GM12801 (cell line): ENCODE results near the gene NOX5.

Experiments used
- TF ChIP-seq, protein P1 (sequence below): IDR thresholded peaks from one replicate; pipeline ENCODE4 v1.5.1; 2011; ENCODE audit warnings: control low read depth; ENCODE audit not compliant: insufficient read length; ENCODE audit errors: extremely low read depth

Gene NOX5

DNA sequence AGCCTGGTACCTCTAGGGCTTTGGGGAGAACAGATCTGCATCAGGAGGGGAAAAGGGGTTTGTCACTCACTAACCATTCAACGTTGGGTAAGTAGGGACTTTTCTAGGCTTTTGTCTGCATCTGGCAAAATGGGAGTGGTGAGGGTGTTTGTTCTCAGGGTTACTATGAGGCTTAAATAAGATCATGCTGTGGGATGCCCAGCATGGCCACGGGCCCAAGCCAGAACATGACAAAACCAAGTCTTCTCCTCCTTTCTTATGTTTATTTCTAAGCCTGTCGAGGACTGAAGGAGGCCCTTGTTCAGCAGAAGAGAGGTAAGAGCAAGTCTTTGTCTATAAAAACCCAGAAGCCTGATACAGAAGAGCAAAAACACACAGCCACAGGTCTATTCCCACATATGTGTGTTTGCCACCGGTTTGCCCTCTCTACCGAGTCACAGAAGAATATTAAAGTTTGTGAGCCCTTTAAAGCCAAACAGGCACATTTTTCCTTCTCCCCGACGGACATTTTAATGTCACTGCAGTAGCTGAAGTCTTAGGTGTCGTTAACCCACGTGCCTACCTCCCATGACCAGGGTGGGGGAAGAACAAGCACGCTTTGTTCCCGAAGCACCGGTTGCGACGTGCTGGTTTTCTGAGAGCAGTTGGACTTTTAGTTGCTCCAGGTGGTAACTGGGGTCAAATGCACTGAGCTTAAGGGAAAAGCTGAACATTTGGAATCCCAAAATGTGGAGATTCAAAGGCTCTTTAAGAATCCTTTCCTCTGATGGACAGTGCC lies 72.1 kb downstream of the NOX5 start:
- TF ChIP-seq, protein P1, sequence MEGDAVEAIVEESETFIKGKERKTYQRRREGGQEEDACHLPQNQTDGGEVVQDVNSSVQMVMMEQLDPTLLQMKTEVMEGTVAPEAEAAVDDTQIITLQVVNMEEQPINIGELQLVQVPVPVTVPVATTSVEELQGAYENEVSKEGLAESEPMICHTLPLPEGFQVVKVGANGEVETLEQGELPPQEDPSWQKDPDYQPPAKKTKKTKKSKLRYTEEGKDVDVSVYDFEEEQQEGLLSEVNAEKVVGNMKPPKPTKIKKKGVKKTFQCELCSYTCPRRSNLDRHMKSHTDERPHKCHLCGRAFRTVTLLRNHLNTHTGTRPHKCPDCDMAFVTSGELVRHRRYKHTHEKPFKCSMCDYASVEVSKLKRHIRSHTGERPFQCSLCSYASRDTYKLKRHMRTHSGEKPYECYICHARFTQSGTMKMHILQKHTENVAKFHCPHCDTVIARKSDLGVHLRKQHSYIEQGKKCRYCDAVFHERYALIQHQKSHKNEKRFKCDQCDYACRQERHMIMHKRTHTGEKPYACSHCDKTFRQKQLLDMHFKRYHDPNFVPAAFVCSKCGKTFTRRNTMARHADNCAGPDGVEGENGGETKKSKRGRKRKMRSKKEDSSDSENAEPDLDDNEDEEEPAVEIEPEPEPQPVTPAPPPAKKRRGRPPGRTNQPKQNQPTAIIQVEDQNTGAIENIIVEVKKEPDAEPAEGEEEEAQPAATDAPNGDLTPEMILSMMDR, result no peak

GRCh38 chr15:69087366-69087976 lies 73.0 kb downstream of the NOX5 start:
- TF ChIP-seq, protein P1, result no peak

DNA sequence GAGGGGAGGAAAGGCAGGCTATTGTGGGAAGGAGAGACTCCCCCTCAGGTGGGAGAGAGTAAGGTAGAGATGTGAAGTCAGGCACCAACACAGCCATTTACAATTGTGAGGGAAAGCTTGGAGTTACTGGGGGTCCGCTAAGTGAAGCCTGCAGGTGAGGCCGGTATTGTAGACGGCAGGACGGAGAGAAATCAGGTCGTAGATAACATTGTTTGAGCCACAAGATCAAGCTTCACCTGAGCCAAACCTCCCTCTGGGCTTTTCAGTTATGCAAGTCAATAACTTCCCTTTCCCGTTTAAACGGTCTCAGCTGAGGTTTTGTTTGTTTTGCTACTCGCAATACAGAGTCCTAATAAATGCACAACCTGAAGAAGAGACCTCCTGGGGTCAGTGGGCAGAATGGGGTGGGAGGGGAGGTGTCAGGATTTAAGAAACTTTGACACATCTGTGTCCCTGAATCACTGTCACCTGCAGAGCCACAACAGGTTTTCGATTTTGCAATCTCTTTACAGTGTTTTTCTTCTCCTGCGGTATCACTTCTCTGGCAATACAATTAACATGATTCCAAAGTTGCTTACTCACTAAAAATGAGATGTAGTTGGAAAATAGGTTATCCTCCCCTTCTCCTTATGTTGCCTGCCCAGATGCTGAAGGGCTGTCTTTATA lies 73.9 kb downstream of the NOX5 start:
- TF ChIP-seq, protein P1, result no peak

GRCh38 chr15:69089258-69089657 lies 74.8 kb downstream of the NOX5 start:
- TF ChIP-seq, protein P1, result no peak

DNA sequence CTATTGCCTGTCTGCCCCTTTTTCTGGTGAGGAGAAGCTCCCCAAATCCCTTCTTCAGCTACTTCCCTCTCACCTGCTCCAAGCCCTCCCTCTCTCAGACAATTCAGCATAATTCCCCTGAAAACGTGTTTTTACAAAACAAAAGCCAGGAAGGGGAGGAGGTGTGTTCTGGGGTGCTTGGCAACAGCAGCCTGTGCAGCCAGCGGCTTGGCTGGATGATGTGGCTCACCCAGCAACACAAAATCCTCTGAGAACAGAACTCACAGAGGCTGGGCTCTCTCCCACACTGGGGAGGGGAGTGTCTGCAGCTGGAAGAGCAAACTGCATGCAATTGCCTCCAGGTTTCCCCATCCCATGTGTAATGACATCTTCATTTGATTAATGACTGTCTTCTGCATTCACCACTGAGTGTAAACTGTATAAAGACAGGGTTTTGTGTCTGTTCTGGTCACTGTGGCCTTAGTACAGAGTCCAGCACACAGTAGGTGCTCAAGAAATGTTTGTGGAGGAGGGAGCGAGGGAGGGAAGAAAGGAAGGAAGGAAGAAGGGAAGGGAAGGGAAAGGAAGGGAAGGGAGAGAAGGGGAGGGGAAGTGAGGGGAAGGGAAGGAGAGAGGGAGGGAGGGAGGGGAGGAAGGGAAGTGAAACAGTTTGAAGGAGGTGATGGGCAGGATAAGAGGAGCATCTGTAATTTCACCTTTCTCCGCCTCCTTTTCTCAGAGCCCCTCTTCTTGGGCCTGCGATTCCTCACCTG lies 75.9 kb downstream of the NOX5 start:
- TF ChIP-seq, protein P1, result no peak

- TF ChIP-seq, protein P1, result no peak
These were observed 77.2 kb downstream of the NOX5 start for GRCh38 chr15:69091654-69092053.

DNA sequence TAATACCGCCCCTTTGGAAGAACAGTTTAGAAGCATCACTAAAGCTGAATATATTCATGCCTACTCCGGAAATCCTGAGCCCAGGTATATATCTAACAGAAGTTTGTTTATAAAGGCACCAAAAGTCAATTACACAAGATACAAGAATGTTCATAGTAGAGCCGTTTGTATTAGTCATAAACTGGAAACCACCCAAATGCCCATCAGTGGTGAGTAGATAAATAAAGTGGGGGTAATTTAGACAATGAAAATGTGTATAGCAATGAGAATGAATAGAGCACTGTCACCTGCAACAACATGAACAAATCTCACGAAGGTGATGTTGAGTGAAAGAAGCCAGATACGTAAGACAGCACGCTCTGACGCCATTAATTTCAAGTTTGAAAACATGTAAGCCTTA lies 77.7 kb downstream of the NOX5 start:
- TF ChIP-seq, protein P1, result no peak
